Colonic mucosa (tissue), 4 donors: ENCODE data around the gene PHKB. TPM values are rescaled to one million over a fixed set of nuclear protein-coding genes. Genes with fewer than 3 reads are reported as not detected.

ENCODE experiments used
- DNase-seq: peaks from one replicate; pipeline ENCODE4 v3.0.0-alpha.2; 2020
- H3K27ac ChIP-seq: fragments of 200-600 bp; one replicate; pipeline ENCODE4 v1.8.0; 2021
- H3K27me3 ChIP-seq: fragments of 200-600 bp; one replicate; pipeline ENCODE4 v1.8.0; 2021
- H3K36me3 ChIP-seq: fragments of 200-600 bp; one replicate; pipeline ENCODE4 v1.8.0; 2021
- H3K4me1 ChIP-seq: fragments of 200-600 bp; one replicate; pipeline ENCODE4 v1.8.0; 2021; ENCODE audit warnings: mild to moderate bottlenecking
- H3K4me3 ChIP-seq: fragments of 200-600 bp; one replicate; pipeline ENCODE4 v1.8.0; 2021
- H3K9ac ChIP-seq, 2 donors: one replicate each; pipeline ENCODE4 v1.7.0; 2013; ENCODE audit warnings: control low read depth in 2 of 2, low read depth in 2 of 2, low read length in 2 of 2
- H3K9me3 ChIP-seq: fragments of 200-600 bp; one replicate; pipeline ENCODE4 v1.8.0; 2021
- intact Hi-C: fragments of 100-400 bp; cut with DNase I; formaldehyde crosslinking; loops from one replicate; pipeline ENCODE4 v1.14.1; 2022
- total RNA-seq, 2 donors: library from RNA; stranded (reverse); fragmentation: NEBNext Ultra II Directional in 1 of 2; extraction: Animal tissue kit (Norgen Biotek cat#: 25700) in 1 of 2; gene quantifications; one replicate each; pipeline ENCODE4 v1.2.1, GENCODE V29; 2021
- TF ChIP-seq, protein P1 (sequence below): fragments of 200-600 bp; IDR thresholded peaks from one replicate; pipeline ENCODE4 v1.8.0; 2022; ENCODE audit warnings: antibody characterized with exemption, mild to moderate bottlenecking
- donor health status: healthy.
- donor health status: DM: no; HTN: no; CAD: no.
- donor health status: DM: no; HTN: no; CAD: no.

Gene PHKB
- total RNA-seq, 2 donors from 2014 or later, result 74.9 to 80.6 TPM

- no peak for DNase-seq
- TF ChIP-seq, protein P1, sequence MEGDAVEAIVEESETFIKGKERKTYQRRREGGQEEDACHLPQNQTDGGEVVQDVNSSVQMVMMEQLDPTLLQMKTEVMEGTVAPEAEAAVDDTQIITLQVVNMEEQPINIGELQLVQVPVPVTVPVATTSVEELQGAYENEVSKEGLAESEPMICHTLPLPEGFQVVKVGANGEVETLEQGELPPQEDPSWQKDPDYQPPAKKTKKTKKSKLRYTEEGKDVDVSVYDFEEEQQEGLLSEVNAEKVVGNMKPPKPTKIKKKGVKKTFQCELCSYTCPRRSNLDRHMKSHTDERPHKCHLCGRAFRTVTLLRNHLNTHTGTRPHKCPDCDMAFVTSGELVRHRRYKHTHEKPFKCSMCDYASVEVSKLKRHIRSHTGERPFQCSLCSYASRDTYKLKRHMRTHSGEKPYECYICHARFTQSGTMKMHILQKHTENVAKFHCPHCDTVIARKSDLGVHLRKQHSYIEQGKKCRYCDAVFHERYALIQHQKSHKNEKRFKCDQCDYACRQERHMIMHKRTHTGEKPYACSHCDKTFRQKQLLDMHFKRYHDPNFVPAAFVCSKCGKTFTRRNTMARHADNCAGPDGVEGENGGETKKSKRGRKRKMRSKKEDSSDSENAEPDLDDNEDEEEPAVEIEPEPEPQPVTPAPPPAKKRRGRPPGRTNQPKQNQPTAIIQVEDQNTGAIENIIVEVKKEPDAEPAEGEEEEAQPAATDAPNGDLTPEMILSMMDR, result no peak
- Histone ChIP-seq H3K36me3 (no peaks in the 10 kb centered on the region), H3K27ac (no peak overlapping the region), H3K9me3 (no peaks in the 10 kb centered on the region), H3K4me3 (no peak overlapping the region), H3K27me3 (no peaks in the 10 kb centered on the region), H3K4me1 (no peaks in the 10 kb centered on the region), H3K9ac (no peak overlapping the region)
- intact Hi-C loops, result no loop called here
Measured at GRCh38 chr16:47640661-47641060, 179.5 kb downstream of the PHKB start.

- TF ChIP-seq, protein P1, result no peak
- DNase-seq, result no peak
- no peaks in the 10 kb centered on the region for H3K9me3 ChIP-seq
- H3K4me1 ChIP-seq, result no peaks in the 10 kb centered on the region
- H3K9ac ChIP-seq, result no peak overlapping the region
- H3K27ac ChIP-seq, result no peak overlapping the region
- H3K27me3 ChIP-seq, result no peaks in the 10 kb centered on the region
- H3K36me3 ChIP-seq, result no peaks in the 10 kb centered on the region
- intact Hi-C loops, result no loop called here
- no peak overlapping the region for H3K4me3 ChIP-seq
Measured at GRCh38 chr16:47643323-47644000, 182.3 kb downstream of the PHKB start.

DNA sequence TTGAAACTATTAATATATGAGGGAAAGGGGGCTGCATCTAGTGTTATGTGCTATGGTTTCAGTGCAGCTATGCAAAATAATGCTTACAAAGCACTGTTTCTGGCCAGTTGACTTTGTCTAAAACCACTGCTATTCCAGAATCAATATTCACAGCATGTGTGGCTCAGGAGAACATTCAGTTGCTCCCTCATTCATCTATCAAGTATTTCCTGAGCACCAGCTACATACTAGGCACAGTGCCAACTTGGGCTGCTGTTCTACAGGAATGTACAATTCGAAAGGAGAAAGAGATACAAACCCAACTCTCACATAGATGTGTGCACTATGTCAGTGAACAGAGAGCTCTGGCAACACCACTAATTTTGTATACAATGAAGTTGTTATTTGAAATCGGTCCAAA lies 183.0 kb downstream of the PHKB start:
- Histone ChIP-seq H3K4me1 (no peaks in the 10 kb centered on the region), H3K9ac (no peak overlapping the region), H3K27ac (no peak overlapping the region), H3K4me3 (no peak overlapping the region), H3K9me3 (no peaks in the 10 kb centered on the region), H3K36me3 (no peaks in the 10 kb centered on the region), H3K27me3 (no peaks in the 10 kb centered on the region)
- TF ChIP-seq, protein P1, result no peak
- intact Hi-C loops, result no loop called here
- no peak for DNase-seq

DNA sequence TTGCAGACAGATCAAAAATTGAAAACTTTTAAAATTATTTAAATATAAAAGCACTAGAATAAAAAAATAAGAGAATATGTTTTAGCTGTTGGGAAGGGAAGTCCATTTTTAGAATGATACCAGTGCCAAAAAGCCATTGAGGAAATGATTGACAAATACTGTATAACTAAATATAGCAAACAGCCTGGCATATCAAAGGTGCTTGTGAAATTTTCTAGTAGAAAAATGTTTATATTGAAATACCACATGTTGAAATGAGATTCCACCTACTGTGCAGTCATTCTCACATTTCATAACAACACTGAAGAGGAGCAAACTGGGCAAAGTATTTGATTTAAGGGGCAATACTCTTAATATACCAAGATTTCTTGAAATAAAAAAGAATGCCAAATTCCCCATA lies 183.5 kb downstream of the PHKB start:
- no peak for DNase-seq
- H3K27me3 ChIP-seq, result no peaks in the 10 kb centered on the region
- no peak overlapping the region for H3K27ac ChIP-seq
- H3K4me1 ChIP-seq, result no peaks in the 10 kb centered on the region
- TF ChIP-seq, protein P1, result no peak
- H3K9me3 ChIP-seq, result no peaks in the 10 kb centered on the region
- no peak overlapping the region for H3K4me3 ChIP-seq
- H3K9ac ChIP-seq, result no peak overlapping the region
- intact Hi-C loops, result no loop called here
- H3K36me3 ChIP-seq, result no peaks in the 10 kb centered on the region

- no peak for DNase-seq
- TF ChIP-seq, protein P1, result no peak
- Histone ChIP-seq H3K9ac (no peak overlapping the region), H3K36me3 (no peaks in the 10 kb centered on the region), H3K27me3 (no peaks in the 10 kb centered on the region), H3K4me1 (no peaks in the 10 kb centered on the region), H3K4me3 (no peak overlapping the region), H3K9me3 (no peaks in the 10 kb centered on the region), H3K27ac (no peak overlapping the region)
- intact Hi-C loops, result no loop called here
Measured at GRCh38 chr16:47646914-47647313, 185.8 kb downstream of the PHKB start.
